Measurements from ENCODE around the gene PIGV.

DNA sequence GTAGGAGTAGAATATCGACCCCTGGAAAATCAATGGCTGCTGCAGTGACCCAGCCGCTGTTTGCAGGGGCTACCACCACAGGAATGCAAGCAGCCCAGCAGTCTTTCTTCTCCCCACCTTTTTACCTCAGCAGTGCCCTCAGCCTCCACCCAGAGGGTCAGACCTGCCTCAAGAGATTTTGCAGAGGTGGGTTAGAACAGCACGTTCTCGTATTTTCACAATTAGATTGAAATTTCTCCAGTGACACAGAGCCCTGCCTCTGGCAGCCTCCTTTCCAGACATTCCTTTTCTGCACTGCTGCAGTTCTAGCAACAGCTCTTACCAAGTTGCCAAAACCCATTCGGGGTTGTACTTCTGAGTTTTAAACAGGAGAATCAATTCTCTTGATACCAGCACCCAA, 38.3 kb upstream of the PIGV start:
- TF ChIP-seq CTCF (IDR thresholded peaks at IDR 0.05) (no peak), POLR2A (IDR thresholded peaks at IDR 0.05) (no peak)

Measured in ovary (tissue), 3 donors.